Prostate gland (tissue), 2 donors: ENCODE measurements around the gene TNRC6B. TPM values are rescaled to one million over a fixed set of nuclear protein-coding genes. Genes with fewer than 3 reads are reported as not detected.
"Not testable (repeated sequence)": the region's sequence is repeated elsewhere in the genome, so short reads cannot be mapped to it uniquely, and the experiment has no call there.

Experiments
- DNase-seq: peaks from one replicate; pipeline ENCODE4 v3.0.0-alpha.2; 2019; ENCODE audit warnings: low spot score
- H3K27ac ChIP-seq, 2 donors: fragments of 200-600 bp; sonication (generic); 2 replicates each; pipeline ENCODE4 v1.5.1; 2017 to 2019
- H3K27me3 ChIP-seq: fragments of 200-600 bp; sonication (generic); replicated peaks from 2 replicates; pipeline ENCODE4 v1.5.1; 2019; ENCODE audit not compliant: insufficient read depth
- H3K36me3 ChIP-seq, 2 donors: fragments of 200-600 bp; sonication (generic); 1 replicate in 1 of 2; 2 replicates in 1 of 2; pipeline versions ENCODE4 v1.5.1 to v1.8.1; 2017 to 2019
- H3K4me1 ChIP-seq: fragments of 200-600 bp; sonication (generic); replicated peaks from 2 replicates; pipeline ENCODE4 v1.5.1; 2019
- H3K4me3 ChIP-seq, 2 donors: fragments of 200-600 bp; sonication (generic); 2 replicates each; pipeline ENCODE4 v1.5.1; 2017 to 2019
- H3K9me3 ChIP-seq: fragments of 200-600 bp; sonication (generic); 2 replicates; pipeline ENCODE4 v1.5.1; 2017
- CTCF ChIP-seq, 4 experiments: fragments of 200-600 bp in 2 of 4; fragments of 450-650 bp in 2 of 4; sonication (generic) in 2 of 4; IDR thresholded peaks; 1 replicate in 3 of 4; 2 replicates in 1 of 4; pipeline ENCODE4 v1.5.1; 2016 to 2019; ENCODE audit warnings: antibody characterized with exemption in 4 of 4, mild to moderate bottlenecking in 2 of 4, moderate library complexity in 2 of 4
- POLR2A ChIP-seq: fragments of 450-650 bp; IDR thresholded peaks from one replicate; pipeline ENCODE4 v1.6.1; 2016; ENCODE audit warnings: antibody characterized with exemption, mild to moderate bottlenecking
- POLR2AphosphoS5 ChIP-seq: sonication (generic); formaldehyde crosslinking; IDR thresholded peaks from one replicate; pipeline ENCODE4 v1.6.1; 2017; ENCODE audit warnings: antibody characterized with exemption
- WGBS: methylation state at CpG from one replicate; pipeline ENCODE4 v1.1.5; 2018; 5-methylcytosine and 5-hydroxymethylcytosine counted together
- intact Hi-C: fragments of 100-400 bp; cut with DNase I; formaldehyde crosslinking; loops from one replicate; pipeline ENCODE4 v1.14.2; 2022
- total RNA-seq, 2 donors: library from RNA; depleted of rRNA; stranded (reverse); fragments of >200 nt; gene quantifications; one replicate each; pipeline ENCODE4 v1.1.0, GENCODE V29; 2016

Gene TNRC6B
- total RNA-seq, 2 donors from 2014 or later, result 43.8 to 118 TPM

DNA sequence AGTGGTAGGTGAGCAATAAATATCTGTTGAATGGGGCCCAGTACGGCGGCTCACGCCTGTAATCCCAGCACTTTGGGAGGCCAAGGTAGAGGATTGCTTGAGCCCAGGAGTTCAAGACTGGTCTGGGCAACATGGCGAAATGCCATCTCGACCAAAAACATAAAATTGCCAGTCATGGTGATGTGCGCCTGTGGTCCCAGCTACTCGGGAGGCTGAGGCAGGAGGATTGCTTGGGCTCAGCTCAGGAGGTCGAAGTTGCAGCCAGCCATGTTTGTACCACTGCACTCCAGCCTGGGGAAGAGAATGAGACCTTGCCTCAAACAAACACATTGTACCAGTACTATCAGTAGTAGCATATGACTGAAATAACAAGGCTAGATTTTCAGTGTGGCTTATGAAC, 196.8 kb downstream of the TNRC6B start:
- Histone ChIP-seq H3K4me1 (no peaks in the 10 kb centered on the region), H3K36me3 (no peaks in the 10 kb centered on the region), H3K4me3 (no peak overlapping the region), H3K27ac (no peak overlapping the region), H3K27me3 (no peaks in the 10 kb centered on the region), H3K9me3 (no peaks in the 10 kb centered on the region)
- no peak for TF ChIP-seq POLR2AphosphoS5
- no peak for TF ChIP-seq CTCF (IDR thresholded peaks at IDR 0.05)
- TF ChIP-seq POLR2A, result no peak
- no peak for DNase-seq
- WGBS, result 94% methylated on average over 8 of the region's 8 CpGs
- intact Hi-C loops, result no loop called here

DNA sequence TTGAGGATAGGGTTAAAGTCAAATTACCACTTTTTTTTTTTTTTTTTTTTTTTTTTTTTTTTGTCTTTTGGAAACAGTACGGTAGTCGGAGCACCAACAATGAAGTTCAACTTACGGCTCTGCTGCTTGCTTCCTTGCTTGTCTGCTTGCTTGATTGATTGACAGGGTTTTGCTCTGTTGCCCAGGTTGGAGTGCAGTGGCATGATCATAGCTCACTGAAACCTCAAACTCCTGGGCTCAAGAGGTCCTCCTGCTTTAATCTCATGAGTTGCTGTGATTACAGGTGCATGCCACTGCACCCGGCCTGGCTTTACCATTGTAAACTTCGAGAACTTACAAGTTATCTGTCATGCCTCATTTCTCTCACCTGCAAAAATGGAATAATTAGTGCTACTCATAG, 198.4 kb downstream of the TNRC6B start:
- Histone ChIP-seq H3K36me3 (no peaks in the 10 kb centered on the region), H3K27ac (no peak overlapping the region), H3K4me1 (no peaks in the 10 kb centered on the region), H3K4me3 (no peak overlapping the region), H3K9me3 (no peaks in the 10 kb centered on the region), H3K27me3 (no peaks in the 10 kb centered on the region)
- TF ChIP-seq POLR2AphosphoS5, result no peak
- no peak for TF ChIP-seq CTCF (IDR thresholded peaks at IDR 0.05)
- no peak for TF ChIP-seq POLR2A
- intact Hi-C loops, result no loop called here
- 78% methylated on average over 5 of the region's 5 CpGs for WGBS
- DNase-seq, result no peak

GRCh38 chr22:40377931-40378330, 200.2 kb downstream of the TNRC6B start:
- no peaks in the 10 kb centered on the region for H3K4me1 ChIP-seq
- no peak overlapping the region for H3K4me3 ChIP-seq
- no peak for DNase-seq
- no peaks in the 10 kb centered on the region for H3K9me3 ChIP-seq
- intact Hi-C loops, result no loop called here
- no peaks in the 10 kb centered on the region for H3K27me3 ChIP-seq
- TF ChIP-seq CTCF (IDR thresholded peaks at IDR 0.05) (no peak), POLR2AphosphoS5 (no peak), POLR2A (no peak)
- H3K36me3 ChIP-seq, result no peaks in the 10 kb centered on the region
- WGBS, result 91% methylated on average over 2 of the region's 2 CpGs
- no peak overlapping the region for H3K27ac ChIP-seq

- H3K27ac ChIP-seq, intact Hi-C loops, H3K4me3 ChIP-seq, H3K4me1 ChIP-seq, H3K27me3 ChIP-seq, H3K36me3 ChIP-seq, DNase-seq, H3K9me3 ChIP-seq: not testable (repeated sequence)
- 95% methylated on average over 11 of the region's 11 CpGs for WGBS
Observed at GRCh38 chr22:40378448-40378847, 200.7 kb downstream of the TNRC6B start.

DNA sequence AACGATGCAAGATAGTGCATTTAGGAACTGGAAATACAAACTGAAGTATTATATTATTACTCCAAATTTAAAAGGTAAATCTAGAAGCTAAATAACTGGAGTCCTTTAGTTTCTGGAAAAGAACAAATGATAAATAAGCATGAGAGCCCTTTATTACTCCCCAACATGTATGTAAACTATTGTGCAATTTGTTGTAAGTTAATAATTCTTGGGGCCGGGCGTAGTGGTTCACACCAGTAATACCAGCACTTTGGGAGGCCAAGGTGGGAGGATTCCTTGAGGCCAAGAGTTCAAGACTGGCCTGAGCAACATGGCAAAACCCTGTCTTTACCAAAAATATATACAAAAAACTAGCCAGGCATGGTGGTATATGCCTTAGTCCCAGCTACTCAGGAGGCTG, 203.7 kb downstream of the TNRC6B start:
- intact Hi-C loops, result no loop called here
- Histone ChIP-seq H3K27me3 (no peaks in the 10 kb centered on the region), H3K36me3 (no peaks in the 10 kb centered on the region), H3K4me3 (no peak overlapping the region), H3K9me3 (no peaks in the 10 kb centered on the region), H3K27ac (no peak overlapping the region), H3K4me1 (no peaks in the 10 kb centered on the region)
- WGBS, result 95% methylated on average over 3 of the region's 3 CpGs
- no peak for DNase-seq
- no peak for TF ChIP-seq CTCF (IDR thresholded peaks at IDR 0.05)
- TF ChIP-seq POLR2AphosphoS5, result no peak
- TF ChIP-seq POLR2A, result no peak
